ENCODE results near the gene SLC9A8.

DNA sequence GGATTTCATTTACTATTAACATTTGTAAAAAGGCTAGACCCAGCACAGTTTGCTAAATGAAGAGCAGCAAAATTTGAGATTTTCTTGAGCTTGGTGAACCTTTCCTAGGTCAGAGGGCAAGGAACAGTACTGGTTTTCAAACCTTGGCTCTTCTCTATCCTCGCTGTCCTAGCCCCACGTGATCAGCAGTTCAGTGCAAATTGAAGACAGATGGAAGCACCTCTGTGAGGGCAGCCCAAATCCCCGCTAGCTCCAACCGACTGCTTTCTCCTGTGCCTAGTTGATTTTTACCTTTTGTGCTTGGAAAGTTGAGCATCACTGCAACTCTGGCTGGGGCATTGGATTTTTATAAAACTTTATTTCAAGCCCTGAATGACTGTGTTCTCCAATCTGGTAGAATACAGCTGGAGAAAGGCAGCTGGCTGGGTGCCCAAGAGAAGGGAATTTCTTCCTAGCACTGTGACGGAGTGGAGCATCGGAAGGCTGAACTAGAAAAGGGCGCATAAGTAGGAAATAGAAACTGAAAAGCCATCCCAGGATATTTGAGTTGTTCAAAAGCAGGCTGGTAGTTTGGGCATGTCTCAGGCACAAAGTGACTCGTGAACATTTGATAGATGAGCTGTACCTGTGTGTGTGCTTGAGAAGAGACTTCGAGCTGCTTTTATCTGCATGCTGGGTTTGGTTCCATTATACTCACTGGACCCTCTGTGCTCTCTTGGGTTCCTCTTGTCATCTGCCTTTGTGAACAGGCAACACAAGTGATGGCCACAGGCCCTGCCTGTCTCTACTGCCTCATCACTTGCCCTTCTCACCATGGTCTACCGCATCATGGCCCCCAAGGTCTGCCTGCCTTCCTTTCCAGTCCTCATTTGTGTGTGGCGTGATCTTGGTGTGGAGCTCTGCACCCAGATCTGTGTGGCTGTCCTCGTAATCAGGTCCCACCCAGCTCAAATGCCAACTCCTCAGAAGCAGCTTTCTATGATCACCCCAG lies 125.8 kb downstream of the SLC9A8 start:
- TF ChIP-seq CTCF (IDR thresholded peaks at IDR 0.05; ENCODE audit: poor library complexity, severe bottlenecking) (no peak), EZH2 (IDR thresholded peaks at IDR 0.05; ENCODE audit: borderline replicate concordance, insufficient read depth, low read length, poor library complexity, severe bottlenecking) (no peak), POLR2AphosphoS5 (IDR thresholded peaks at IDR 0.05) (no peak), EP300 (conservative IDR thresholded peaks at IDR 0.05; ENCODE audit: poor library complexity, severe bottlenecking) (no peak), TAF1 (IDR thresholded peaks at IDR 0.05; ENCODE audit: low read depth) (no peak), MXI1 (conservative IDR thresholded peaks at IDR 0.05; ENCODE audit: poor library complexity, severe bottlenecking) (no peak), RAD21 (conservative IDR thresholded peaks at IDR 0.05) (no peak)

Data from neural cell (in vitro differentiated cells).